Thoracic aorta (tissue), 2 donors: ENCODE measurements around the gene UTP4. TPM values are rescaled to one million over a fixed set of nuclear protein-coding genes. Genes with fewer than 3 reads are reported as not detected.
A peak's percentile ranks its signal among the peaks of the same experiment; 100 is the strongest.
"Not testable (repeated sequence)": the region's sequence is repeated elsewhere in the genome, so short reads cannot be mapped to it uniquely, and the experiment has no call there.

Experiments used
- ATAC-seq: fragments of 150-250 bp; one replicate; pipeline ENCODE4 v1.8.0; 2017; ENCODE audit warnings: low read depth; ENCODE audit not compliant: insufficient number of reproducible peaks, low FRiP score
- DNase-seq: peaks from one replicate; pipeline ENCODE4 v3.0.0-alpha.2; 2020; ENCODE audit warnings: low spot score
- H3K27ac ChIP-seq, 2 donors: fragments of 200-600 bp; sonication (generic); 1 replicate in 1 of 2; 2 replicates in 1 of 2; pipeline ENCODE4 v1.5.1; 2016; ENCODE audit warnings: mild to moderate bottlenecking in 2 of 2, moderate library complexity in 2 of 2
- H3K27me3 ChIP-seq: fragments of 200-600 bp; sonication (generic); replicated peaks from 2 replicates; pipeline ENCODE4 v1.6.0; 2016; ENCODE audit warnings: mild to moderate bottlenecking; ENCODE audit not compliant: insufficient read depth
- H3K36me3 ChIP-seq: fragments of 200-600 bp; sonication (generic); one replicate; pipeline ENCODE4 v1.5.1; 2016
- H3K4me1 ChIP-seq, 2 donors: fragments of 200-600 bp; sonication (generic); 1 replicate in 1 of 2; 2 replicates in 1 of 2; pipeline versions ENCODE4 v1.5.1 to v1.6.0; 2016; ENCODE audit warnings: low read depth in 2 of 2, mild to moderate bottlenecking in 1 of 2; ENCODE audit not compliant: control insufficient read depth in 1 of 2
- H3K4me3 ChIP-seq: fragments of 200-600 bp; sonication (generic); 2 replicates; pipeline ENCODE4 v1.5.1; 2016; ENCODE audit warnings: mild to moderate bottlenecking
- H3K9me3 ChIP-seq: fragments of 200-600 bp; sonication (generic); 2 replicates; pipeline ENCODE4 v1.5.1; 2016
- CTCF ChIP-seq: fragments of 200-600 bp; sonication (generic); IDR thresholded peaks from one replicate; pipeline ENCODE4 v1.5.1; 2019; ENCODE audit warnings: antibody characterized with exemption
- total RNA-seq, 2 donors: library from RNA; depleted of rRNA; stranded (reverse); fragments of >200 nt; gene quantifications; one replicate each; pipeline versions ENCODE4 v1.1.0 to v1.2.3, GENCODE V29; 2016

The UTP4 gene
- total RNA-seq, 2 donors from 2014 or later: 44.5 to 59.7 TPM

- TF ChIP-seq CTCF: no peak
- no peak for DNase-seq
- peaks cover 9 to 15% of the 10 kb centered on the region in 2 donors for H3K4me1 ChIP-seq
- no peak overlapping the region for H3K4me3 ChIP-seq
- no peak overlapping the region for H3K27ac ChIP-seq
- no peak for ATAC-seq
- H3K9me3 ChIP-seq: no peaks in the 10 kb centered on the region
- peaks cover 15% of the 10 kb centered on the region for H3K36me3 ChIP-seq
- no peaks in the 10 kb centered on the region for H3K27me3 ChIP-seq
These were observed 9.5 kb downstream of the UTP4 start for GRCh38 chr16:69141936-69142335.

GRCh38 chr16:69143116-69143515 lies 10.7 kb downstream of the UTP4 start:
- H3K4me1 ChIP-seq: peaks cover 9 to 15% of the 10 kb centered on the region in 2 donors
- ATAC-seq (no peak), DNase-seq (no peak)
- H3K4me3 ChIP-seq: no peak overlapping the region
- peaks cover 11% of the 10 kb centered on the region for H3K36me3 ChIP-seq
- TF ChIP-seq CTCF: no peak
- H3K27me3 ChIP-seq: no peaks in the 10 kb centered on the region
- no peaks in the 10 kb centered on the region for H3K9me3 ChIP-seq
- no peak overlapping the region for H3K27ac ChIP-seq

GRCh38 chr16:69145658-69146057 lies 13.2 kb downstream of the UTP4 start:
- Histone ChIP-seq H3K27me3 (no peaks in the 10 kb centered on the region), H3K36me3 (peaks cover 14% of the 10 kb centered on the region), H3K9me3 (no peaks in the 10 kb centered on the region), H3K4me3 (peak overlapping the region; percentile 5), H3K4me1 (peaks cover 9 to 15% of the 10 kb centered on the region in 2 donors), H3K27ac (peak overlapping the region; percentile 33 to 63)
- DNase-seq (no peak), ATAC-seq (peak; percentile 79)
- no peak for TF ChIP-seq CTCF

- not testable (repeated sequence) for DNase-seq, H3K4me3 ChIP-seq, H3K27ac ChIP-seq, H3K27me3 ChIP-seq, ATAC-seq, H3K9me3 ChIP-seq
- H3K36me3 ChIP-seq: peaks cover 26% of the 10 kb centered on the region
- H3K4me1 ChIP-seq: peaks cover 9 to 15% of the 10 kb centered on the region in 2 donors
These were observed 17.2 kb downstream of the UTP4 start for GRCh38 chr16:69149621-69150020.

DNA sequence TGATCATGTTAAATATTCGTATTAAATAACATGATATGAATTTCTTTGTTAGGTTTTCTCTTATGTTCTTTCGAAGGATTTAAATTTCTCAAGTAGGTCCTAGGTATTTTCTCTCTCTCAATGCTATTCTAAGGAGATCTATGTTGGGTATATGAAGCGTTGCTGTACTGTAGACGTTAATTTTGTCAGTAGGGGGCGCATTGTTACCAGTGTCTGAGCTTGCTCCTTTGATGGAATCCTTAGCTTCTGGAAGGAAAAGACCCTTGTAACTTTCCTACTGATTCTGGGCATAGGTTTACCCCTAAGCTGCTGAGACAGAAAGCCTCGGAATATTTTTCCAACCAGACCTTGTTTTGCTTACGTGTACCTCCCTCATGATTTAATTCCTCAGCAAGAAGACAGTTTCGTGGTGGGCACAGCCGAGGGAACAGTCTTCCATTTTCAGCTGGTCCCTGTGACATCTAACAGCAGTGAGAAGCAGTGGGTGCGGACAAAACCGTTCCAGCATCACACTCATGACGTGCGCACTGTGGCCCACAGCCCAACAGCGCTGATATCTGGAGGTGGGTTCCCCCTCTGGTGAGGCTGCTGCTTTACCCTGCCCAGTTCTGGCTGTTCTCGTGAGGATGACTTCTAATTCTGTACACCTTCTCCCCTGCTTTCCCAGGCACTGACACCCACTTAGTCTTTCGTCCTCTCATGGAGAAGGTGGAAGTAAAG lies 17.9 kb downstream of the UTP4 start:
- H3K9me3 ChIP-seq: no peaks in the 10 kb centered on the region
- ATAC-seq (peak; percentile 60), DNase-seq (peak; percentile 17)
- H3K36me3 ChIP-seq: peaks cover 32% of the 10 kb centered on the region
- H3K27me3 ChIP-seq: no peaks in the 10 kb centered on the region
- H3K27ac ChIP-seq: no peak overlapping the region
- peaks cover 6 to 12% of the 10 kb centered on the region in 2 donors for H3K4me1 ChIP-seq
- TF ChIP-seq CTCF: peak; percentile 75
- no peak overlapping the region for H3K4me3 ChIP-seq

DNA sequence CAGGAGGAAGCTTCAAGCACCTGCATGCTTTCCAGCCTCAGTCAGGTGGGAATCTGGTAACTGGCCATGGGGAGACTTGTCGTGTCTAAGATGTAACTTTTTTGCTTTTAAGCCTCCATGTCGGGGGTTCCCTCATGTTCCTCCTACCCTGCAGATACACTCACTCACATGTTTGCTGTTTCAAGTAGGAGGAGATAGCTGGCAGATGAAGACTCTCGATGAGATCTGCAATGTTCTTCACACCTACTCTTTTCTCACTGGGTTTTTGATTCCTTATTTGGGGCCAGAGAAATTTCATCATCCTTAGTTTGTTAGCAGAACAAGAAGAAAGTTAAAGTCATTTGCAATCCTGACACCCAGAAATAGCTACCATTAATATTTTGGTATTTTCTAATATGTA lies 24.7 kb downstream of the UTP4 start:
- no peaks in the 10 kb centered on the region for H3K27me3 ChIP-seq
- ATAC-seq: no peak
- H3K4me1 ChIP-seq: no peaks in the 10 kb centered on the region
- H3K4me3 ChIP-seq: no peak overlapping the region
- TF ChIP-seq CTCF: no peak
- H3K27ac ChIP-seq: no peak overlapping the region
- no peak for DNase-seq
- no peaks in the 10 kb centered on the region for H3K9me3 ChIP-seq
- H3K36me3 ChIP-seq: peaks cover 48% of the 10 kb centered on the region
